ENCODE data around the gene BOC.

The BOC gene

GRCh38 chr3:113249111-113249510 lies 37.8 kb downstream of the BOC start:
- DNase-seq (ENCODE audit: low read depth in 2 of 2, low spot score in 1 of 2), result no peak

DNA sequence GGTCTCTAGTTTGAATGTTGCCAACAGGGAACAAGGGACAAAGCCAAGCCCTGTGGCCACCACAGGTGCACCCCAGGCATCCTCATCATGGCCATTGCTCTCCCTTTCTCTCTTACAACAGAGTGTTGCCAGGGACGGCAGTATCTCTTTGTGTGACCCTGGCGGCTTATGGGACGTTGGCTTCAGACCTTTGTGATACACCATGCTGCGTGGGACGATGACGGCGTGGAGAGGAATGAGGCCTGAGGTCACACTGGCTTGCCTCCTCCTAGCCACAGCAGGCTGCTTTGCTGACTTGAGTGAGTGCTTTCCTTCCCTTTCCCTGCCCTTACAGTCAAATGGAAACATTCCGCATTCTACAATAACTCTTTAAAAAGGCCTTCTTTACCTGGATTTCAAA lies 38.2 kb downstream of the BOC start:
- no peak for DNase-seq (ENCODE audit: low read depth in 2 of 2, low spot score in 1 of 2)

DNA sequence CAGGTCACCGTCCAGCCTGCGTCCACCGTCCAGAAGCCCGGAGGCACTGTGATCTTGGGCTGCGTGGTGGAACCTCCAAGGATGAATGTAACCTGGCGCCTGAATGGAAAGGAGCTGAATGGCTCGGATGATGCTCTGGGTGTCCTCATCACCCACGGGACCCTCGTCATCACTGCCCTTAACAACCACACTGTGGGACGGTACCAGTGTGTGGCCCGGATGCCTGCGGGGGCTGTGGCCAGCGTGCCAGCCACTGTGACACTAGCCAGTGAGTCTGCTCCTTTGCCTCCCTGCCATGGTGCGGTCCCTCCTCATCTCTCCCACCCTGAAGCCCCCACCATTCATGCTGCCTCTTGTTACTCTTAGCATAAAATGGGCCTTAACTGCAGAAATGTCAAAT lies 39.2 kb downstream of the BOC start:
- no peak for DNase-seq (ENCODE audit: low read depth in 2 of 2, low spot score in 1 of 2)

DNA sequence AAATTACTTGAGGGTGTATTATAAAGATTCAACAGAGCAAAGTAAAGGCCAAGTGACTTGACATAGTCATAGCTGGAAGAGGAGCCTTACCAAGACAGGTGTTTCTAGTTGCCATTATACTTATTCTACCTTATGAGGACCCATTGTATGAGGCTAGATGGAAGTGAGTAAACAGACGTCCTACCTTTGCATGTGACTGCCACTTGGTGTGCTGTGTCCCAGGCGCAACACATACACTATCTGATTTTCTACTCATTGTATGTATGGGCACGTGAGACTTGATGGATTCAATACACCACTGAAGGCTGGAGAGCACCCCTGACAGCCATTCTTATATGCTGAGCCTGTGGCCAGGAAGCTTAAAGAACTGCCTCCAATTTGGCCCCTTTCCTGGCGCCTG lies 40.5 kb downstream of the BOC start:
- DNase-seq (ENCODE audit: low read depth in 2 of 2, low spot score in 1 of 2), result no peak

- DNase-seq (ENCODE audit: low read depth in 2 of 2, low spot score in 1 of 2), result no peak
Observed at GRCh38 chr3:113252553-113252952, 41.2 kb downstream of the BOC start.

GRCh38 chr3:113253702-113254101 lies 42.3 kb downstream of the BOC start:
- no peak for DNase-seq (ENCODE audit: low read depth in 2 of 2, low spot score in 1 of 2)

- no peak for DNase-seq (ENCODE audit: low read depth in 2 of 2, low spot score in 1 of 2)
Observed at GRCh38 chr3:113254171-113254947, 43.0 kb downstream of the BOC start.

DNA sequence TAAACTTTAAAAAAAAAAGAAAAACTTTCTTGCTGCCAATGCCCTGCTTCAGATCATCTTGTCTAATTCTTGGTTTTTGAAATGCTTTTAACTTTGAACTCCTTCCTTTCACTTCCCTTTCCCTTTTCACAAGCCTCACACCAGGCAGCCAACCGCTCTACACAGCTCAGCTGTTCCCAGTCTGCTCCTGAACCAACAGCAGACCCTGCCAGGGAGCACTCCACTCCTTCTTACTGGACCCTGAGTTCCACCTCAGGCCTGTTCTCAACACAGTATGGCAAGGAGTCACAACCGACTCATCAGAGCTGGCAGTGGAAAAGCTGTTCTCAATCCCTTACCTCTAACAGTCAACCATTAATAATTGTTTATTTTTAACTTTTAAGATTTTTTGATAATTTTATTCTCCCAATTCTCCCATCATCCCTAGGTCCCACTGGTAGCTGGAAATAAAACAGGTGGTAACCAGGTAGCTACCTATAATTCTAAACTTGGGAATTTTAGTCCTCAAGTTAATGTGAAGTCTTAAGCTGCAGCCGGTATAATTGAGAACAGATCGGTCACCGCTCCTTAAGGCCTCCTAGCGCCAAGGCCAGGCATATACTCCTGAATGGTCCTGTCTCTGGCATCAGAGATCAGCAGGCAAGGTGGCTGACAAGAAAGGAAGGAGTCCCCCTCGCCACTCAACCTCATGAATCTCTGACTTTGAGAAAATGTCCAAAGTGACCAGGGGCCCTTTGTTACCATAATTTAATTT lies 43.9 kb downstream of the BOC start:
- DNase-seq (ENCODE audit: low read depth in 2 of 2, low spot score in 1 of 2), result no peak

DNA sequence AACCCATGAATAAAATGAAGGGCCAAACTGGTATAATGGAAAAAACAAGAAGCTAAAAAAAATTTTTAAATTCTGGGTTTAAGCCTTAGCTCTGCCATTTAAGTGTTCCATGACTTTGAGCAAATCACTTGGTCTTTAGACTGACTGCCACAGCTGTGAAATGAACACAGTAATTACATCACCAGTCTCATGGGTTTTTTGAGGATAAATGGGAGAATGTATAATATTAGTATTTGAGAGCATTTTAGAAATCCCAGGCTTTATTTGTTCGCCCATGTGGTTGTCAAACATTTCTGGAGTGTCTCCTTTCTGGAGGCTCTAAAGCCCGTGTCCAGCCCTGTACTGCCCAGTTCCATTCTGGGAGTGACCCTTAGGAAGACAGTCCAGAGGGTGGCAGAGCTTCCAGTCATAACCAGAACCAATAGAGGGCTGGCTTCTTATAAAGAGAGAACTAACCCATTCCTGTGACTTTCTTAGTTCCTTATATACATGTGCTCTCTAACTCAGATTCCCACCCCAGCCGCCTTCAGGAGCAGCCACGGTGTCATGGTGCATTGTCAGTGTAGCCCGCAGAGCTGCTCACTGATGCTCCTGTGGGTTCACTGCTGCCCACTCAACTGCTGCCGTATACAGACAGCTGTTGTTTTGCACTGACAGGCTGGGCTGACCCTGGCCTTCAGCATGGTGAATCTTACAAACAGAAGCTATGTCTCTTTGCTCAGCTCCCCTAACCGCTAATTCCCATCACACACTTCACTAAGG lies 44.7 kb downstream of the BOC start:
- no peak for DNase-seq (ENCODE audit: low read depth in 2 of 2, low spot score in 1 of 2)

DNA sequence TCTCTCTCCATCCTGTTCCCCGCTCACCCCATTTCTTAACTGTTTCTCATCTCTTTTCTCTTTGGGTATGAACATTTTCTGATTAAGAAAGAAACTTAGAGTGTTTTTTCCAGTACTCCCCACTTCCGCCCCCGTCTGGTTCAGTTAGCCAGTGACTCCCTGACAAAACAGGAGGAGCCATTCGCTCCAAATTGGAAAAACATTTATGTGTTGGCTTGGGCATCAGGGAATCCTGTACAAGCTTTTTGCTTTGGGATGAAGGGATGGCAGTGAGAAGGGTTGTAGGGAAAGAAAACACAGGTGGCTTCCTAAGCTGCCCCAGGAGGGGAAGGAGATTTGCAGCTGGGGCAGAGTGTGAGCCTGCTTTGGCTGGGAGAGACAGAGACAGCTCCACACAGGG lies 47.0 kb downstream of the BOC start:
- no peak for DNase-seq (ENCODE audit: low read depth in 2 of 2, low spot score in 1 of 2)

GRCh38 chr3:113259196-113259595 lies 47.8 kb downstream of the BOC start:
- no peak for DNase-seq (ENCODE audit: low read depth in 2 of 2, low spot score in 1 of 2)

DNA sequence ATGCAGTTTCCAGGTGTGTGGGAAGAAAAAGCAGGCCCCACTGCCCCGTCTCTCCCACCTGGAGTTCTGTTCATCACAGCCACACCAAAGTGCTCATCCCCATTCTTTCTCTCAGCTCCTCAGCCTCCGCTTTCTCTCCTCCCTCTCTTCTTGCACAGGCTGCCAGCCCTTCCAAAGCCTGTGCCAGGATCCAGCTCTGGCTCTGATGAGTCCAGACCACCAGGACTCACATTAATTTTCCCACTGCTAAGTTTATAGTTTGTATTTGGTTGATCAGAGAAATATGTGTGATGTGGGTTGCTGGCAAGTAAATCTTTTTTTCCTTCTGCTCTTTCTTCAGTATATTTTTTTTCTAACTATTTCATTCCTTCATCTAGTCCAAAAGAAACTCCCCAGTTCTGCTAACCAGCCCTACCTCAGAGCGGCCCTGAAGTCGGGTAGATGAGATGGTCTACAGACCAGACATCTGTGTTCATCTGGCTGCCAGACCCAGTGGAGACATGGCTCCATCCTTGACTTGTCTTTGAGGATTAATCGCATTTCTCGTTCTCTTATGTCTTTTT lies 49.8 kb downstream of the BOC start:
- DNase-seq (ENCODE audit: low read depth in 2 of 2, low spot score in 1 of 2), result no peak

- DNase-seq (ENCODE audit: low read depth in 2 of 2, low spot score in 1 of 2), result no peak
Observed at GRCh38 chr3:113261626-113262303, 50.4 kb downstream of the BOC start.

DNA sequence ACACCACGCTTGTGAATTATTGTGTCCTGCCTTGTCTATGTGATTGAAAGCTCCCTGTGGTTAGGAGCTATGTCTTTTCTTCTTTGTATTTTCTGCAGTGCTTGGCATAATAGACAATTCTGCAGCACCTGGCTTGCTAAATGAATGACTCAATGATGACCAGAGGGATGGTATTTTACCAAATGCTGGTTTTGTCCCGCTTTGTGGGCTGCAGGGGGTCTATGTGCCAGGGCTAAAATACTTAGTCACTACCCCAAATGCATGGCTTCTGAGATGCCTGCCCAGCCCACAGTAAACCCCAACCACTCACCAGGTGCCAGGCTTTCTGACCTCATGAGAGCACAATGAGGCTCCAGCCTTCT lies 50.9 kb downstream of the BOC start:
- no peak for DNase-seq (ENCODE audit: low read depth in 2 of 2, low spot score in 1 of 2)

- DNase-seq (ENCODE audit: low read depth in 2 of 2, low spot score in 1 of 2), result no peak
Observed at GRCh38 chr3:113263020-113263419, 51.7 kb downstream of the BOC start.

DNA sequence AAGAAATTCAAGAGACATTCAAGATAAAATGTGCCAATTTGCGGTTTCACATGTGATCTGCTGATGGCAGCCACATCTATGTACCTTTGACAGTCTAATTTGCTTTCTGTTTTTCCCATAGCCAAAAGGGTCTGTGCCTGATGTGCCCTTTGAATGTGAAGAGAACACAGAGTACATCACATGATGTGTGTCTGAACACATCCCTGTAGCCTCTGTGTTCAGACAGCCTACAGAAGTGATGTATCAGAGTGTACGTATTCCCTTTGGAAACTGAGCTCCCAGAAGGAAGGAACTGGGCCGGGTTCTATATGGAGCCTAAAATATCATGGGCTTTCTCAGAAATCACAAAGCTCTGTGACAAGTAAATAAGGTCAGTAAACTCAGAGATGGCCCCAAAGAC lies 52.4 kb downstream of the BOC start:
- DNase-seq (ENCODE audit: low read depth in 2 of 2, low spot score in 1 of 2), result no peak

DNA sequence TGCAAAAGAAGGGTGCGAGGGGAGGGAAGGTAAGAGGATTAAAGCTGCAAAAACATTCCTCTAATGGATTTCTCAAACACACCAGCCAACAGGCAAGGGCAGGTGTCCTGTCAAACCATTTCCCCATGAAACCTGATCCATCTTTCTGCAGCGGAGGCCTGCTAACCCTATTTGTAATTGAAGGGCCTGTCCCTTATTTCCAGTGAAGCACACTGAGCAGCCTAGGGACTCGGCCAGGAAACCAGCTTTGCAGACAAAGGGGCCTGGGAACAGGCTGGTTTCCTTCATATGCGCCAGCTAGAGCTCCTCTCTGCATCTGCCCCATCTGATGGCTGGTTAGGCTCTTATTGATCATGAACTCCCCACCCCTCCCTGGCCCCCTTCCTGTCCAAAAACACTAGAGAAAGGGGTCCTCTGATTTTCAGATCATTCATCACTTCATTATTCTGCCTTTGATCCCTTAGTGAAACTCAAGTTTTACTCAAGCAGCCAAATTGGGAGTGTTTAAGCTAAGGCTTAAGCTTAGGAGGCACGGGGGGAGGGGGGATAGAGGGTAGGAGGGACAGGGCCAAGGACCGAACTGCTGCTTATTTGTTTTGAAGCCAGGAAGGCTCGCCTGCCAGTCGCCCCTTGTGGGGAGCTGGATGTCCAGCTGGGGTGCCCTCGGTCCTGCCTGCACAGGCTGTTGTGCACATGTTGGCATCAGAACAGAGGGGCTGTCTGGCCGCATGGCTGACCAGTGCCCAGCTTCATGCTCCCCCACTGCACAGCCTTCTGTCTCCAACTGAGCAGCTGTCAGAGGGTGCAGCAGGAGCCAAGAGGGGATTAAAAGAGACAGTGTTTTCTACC lies 53.1 kb downstream of the BOC start:
- no peak for DNase-seq (ENCODE audit: low read depth in 2 of 2, low spot score in 1 of 2)

- DNase-seq (ENCODE audit: low read depth in 2 of 2, low spot score in 1 of 2), result no peak
Observed at GRCh38 chr3:113265231-113265630, 53.9 kb downstream of the BOC start.

- DNase-seq (ENCODE audit: low read depth in 2 of 2, low spot score in 1 of 2), result no peak
Observed at GRCh38 chr3:113266738-113267137, 55.4 kb downstream of the BOC start.

- DNase-seq (ENCODE audit: low read depth in 2 of 2, low spot score in 1 of 2), result no peak
Observed at GRCh38 chr3:113268311-113268710, 57.0 kb downstream of the BOC start.

Measured in stimulated activated CD8-positive, alpha-beta memory T cell treated with anti-CD3 and anti-CD28 coated beads, Interleukin-4, amount 100 ng/mL, for 1 hour (primary cell).